Airway epithelial cell (primary cell): ENCODE data around the gene SERAC1. TPM values are rescaled to one million over a fixed set of nuclear protein-coding genes. Genes with fewer than 3 reads are reported as not detected.

Source experiments
- total RNA-seq: library from RNA; depleted of rRNA; stranded (reverse); fragments of >200 nt; gene quantifications from 2 replicates; pipeline ENCODE4 v1.2.3, GENCODE V29; 2015

Gene SERAC1
- 4.1 and 6.8 TPM in 2 replicates for total RNA-seq

GRCh38 chr6:158168040-158168289, at the start of gene SERAC1:
Gene SERAC1 (minus strand): TSS chr6:158168262. CDS start chr6:158158363, 9,899 bp downstream.

Other genes with a start within 250 kb of the SERAC1 start
- 5.3 and 9.7 TPM in 2 replicates for gene SYNJ2, start 186.4 kb downstream of the SERAC1 start, total RNA-seq
- 4.9 and 12.8 TPM in 2 replicates for gene GTF2H5, start 88 bp upstream of the SERAC1 start, total RNA-seq
- gene TULP4, start 144.2 kb upstream of the SERAC1 start, total RNA-seq: 29.8 and 42.2 TPM in 2 replicates